AG04449 (cell line): Measurements from ENCODE around the gene ERBB2.
"Not testable (repeated sequence)": the region's sequence is repeated elsewhere in the genome, so short reads cannot be mapped to it uniquely, and the experiment has no call there.

Source experiments
- CTCF ChIA-PET: fragments of 350-600 bp; formaldehyde crosslinking; extraction: SDS; loops from one replicate; lab custom pipeline; 2021; ENCODE audit warnings: antibody characterized with exemption; lab: Yijun Ruan, JAX
- POLR2A ChIA-PET: fragments of 400-600, 350-600 bp; formaldehyde crosslinking; extraction: SDS; loops from one replicate; lab custom pipeline; 2020; ENCODE audit warnings: antibody characterized with exemption, inconsistent platforms; lab: Yijun Ruan, JAX
- DNase-seq: peaks from one replicate; pipeline ENCODE4 v3.0.0-alpha.2; 2010; ENCODE audit warnings: low read depth, low spot score
- H3K4me3 ChIP-seq: 2 replicates; pipeline ENCODE4 v1.5.1; 2011; ENCODE audit warnings: low read depth, mild to moderate bottlenecking, control low read depth, low read length
- TF ChIP-seq, protein P1 (sequence below): IDR thresholded peaks from one replicate; pipeline ENCODE4 v1.5.1; 2011; ENCODE audit warnings: mild to moderate bottlenecking, moderate library complexity, low read length, control low read depth, inconsistent platforms; ENCODE audit not compliant: insufficient read depth; ENCODE audit errors: missing control alignments

The ERBB2 gene

DNA sequence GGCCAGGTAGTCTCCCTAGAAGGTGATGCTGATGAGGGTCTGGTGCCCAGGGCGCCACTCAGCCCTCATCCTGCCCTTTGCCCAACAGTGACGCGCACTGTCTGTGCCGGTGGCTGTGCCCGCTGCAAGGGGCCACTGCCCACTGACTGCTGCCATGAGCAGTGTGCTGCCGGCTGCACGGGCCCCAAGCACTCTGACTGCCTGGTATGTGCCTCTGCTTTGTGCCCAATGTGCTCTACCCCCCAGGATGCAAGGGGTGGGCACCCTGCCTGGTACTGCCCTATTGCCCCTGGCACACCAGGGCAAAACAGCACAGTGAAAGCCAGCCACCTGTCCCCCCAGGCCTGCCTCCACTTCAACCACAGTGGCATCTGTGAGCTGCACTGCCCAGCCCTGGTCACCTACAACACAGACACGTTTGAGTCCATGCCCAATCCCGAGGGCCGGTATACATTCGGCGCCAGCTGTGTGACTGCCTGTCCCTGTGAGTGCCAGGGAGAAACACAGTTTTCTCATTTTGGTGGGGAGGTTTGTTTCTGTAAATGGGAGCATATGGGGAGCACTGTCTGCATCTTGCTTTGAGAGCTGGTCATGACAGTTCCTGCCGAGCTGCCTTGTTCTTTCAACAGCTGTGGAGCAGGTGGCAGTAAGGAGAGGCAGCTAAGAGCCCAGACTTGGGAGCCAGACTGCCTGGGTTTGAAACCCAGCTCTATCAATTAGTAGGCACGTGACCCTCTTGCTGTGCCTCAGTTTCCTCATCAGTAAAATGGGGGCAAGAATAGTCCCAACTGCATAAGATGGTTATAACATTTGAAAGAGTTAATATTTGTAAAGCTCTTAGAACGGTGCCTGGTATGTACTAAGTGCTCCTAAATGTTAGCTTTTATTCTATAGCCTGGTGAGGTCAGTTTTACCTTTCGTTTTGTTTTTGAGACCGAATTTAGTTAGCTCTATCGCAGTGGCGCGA, 10.4 kb downstream of the ERBB2 start:
- no peak overlapping the region for H3K4me3 ChIP-seq
- TF ChIP-seq, protein P1, sequence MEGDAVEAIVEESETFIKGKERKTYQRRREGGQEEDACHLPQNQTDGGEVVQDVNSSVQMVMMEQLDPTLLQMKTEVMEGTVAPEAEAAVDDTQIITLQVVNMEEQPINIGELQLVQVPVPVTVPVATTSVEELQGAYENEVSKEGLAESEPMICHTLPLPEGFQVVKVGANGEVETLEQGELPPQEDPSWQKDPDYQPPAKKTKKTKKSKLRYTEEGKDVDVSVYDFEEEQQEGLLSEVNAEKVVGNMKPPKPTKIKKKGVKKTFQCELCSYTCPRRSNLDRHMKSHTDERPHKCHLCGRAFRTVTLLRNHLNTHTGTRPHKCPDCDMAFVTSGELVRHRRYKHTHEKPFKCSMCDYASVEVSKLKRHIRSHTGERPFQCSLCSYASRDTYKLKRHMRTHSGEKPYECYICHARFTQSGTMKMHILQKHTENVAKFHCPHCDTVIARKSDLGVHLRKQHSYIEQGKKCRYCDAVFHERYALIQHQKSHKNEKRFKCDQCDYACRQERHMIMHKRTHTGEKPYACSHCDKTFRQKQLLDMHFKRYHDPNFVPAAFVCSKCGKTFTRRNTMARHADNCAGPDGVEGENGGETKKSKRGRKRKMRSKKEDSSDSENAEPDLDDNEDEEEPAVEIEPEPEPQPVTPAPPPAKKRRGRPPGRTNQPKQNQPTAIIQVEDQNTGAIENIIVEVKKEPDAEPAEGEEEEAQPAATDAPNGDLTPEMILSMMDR: no peak
- no peak for DNase-seq
- CTCF ChIA-PET: interaction anchor here (1.2 to 1.4 kb wide), 2 partner anchors 20 to 87 kb away, joined by 7 to 9 read pairs; partner anchors contain the start of gene MIEN1
- POLR2A ChIA-PET: interaction anchor here (0.7 to 0.9 kb wide), 2 partner anchors 8 to 10 kb away, joined by 3 read pairs; partner anchors contain the start of gene ERBB2

DNA sequence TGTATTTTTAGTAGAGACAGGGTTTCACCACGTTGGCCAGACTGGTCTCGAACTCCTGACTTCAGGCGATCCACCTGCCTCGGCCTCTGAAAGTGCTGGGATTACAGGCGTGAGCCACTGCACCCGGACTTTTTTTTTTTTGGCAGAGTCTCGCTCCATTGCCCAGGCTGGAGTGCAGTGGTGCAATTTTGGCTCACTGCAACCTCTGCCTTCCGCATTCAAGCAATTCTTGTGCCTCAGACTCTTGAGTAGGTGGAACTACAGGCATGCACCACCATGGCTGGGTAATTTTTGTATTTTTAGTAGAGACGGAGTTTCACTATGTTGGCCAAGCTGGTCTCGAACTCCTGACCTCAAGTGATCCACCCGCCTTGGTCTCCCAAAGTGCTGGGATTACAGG, 11.2 kb downstream of the ERBB2 start:
- not testable (repeated sequence) for DNase-seq, H3K4me3 ChIP-seq
- ChIA-PET CTCF (interaction anchor here (1.2 to 1.4 kb wide), 2 partner anchors 19 to 87 kb away, joined by 7 to 9 read pairs; partner anchors contain the start of gene MIEN1), POLR2A (interaction anchor here (0.7 to 0.9 kb wide), 2 partner anchors 9 to 11 kb away, joined by 3 read pairs; partner anchors contain the start of gene ERBB2)

DNA sequence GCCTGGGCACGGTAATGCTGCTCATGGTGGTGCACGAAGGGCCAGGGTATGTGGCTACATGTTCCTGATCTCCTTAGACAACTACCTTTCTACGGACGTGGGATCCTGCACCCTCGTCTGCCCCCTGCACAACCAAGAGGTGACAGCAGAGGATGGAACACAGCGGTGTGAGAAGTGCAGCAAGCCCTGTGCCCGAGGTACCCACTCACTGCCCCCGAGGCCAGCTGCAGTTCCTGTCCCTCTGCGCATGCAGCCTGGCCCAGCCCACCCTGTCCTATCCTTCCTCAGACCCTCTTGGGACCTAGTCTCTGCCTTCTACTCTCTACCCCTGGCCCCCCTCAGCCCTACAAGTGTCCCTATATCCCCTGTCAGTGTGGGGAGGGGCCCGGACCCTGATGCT, 12.0 kb downstream of the ERBB2 start:
- no peak for DNase-seq
- TF ChIP-seq, protein P1: no peak
- POLR2A ChIA-PET: no interaction called here
- H3K4me3 ChIP-seq: no peak overlapping the region
- CTCF ChIA-PET: no interaction called here

DNA sequence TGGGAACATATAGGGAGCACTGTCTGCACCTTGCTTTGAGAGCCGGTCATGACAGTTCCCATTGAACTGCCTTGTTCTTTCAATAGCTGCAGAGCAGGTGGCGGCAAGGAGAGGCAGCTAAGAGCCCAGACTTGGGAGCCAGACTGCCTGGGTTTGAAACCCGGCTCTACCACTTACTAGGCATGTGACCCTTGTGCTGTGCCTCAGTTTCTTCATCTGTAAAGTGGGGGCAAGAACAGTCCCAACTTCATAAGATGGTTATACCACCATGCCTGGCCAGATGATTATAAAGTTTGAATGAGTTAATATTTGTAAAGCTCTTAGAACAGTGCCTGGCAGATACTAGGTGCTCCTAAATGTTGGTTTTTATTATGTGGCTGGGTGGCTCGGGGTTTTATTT, 14.4 kb downstream of the ERBB2 start:
- TF ChIP-seq, protein P1: no peak
- ChIA-PET POLR2A (no interaction called here), CTCF (interaction anchor here (0.8 to 4.1 kb wide), 5 partner anchors 9 to 93 kb away, joined by 3 to 28 read pairs (median 4); partner anchors contain the start of genes ERBB2 and MIEN1)
- no peak for DNase-seq
- H3K4me3 ChIP-seq: no peak overlapping the region

DNA sequence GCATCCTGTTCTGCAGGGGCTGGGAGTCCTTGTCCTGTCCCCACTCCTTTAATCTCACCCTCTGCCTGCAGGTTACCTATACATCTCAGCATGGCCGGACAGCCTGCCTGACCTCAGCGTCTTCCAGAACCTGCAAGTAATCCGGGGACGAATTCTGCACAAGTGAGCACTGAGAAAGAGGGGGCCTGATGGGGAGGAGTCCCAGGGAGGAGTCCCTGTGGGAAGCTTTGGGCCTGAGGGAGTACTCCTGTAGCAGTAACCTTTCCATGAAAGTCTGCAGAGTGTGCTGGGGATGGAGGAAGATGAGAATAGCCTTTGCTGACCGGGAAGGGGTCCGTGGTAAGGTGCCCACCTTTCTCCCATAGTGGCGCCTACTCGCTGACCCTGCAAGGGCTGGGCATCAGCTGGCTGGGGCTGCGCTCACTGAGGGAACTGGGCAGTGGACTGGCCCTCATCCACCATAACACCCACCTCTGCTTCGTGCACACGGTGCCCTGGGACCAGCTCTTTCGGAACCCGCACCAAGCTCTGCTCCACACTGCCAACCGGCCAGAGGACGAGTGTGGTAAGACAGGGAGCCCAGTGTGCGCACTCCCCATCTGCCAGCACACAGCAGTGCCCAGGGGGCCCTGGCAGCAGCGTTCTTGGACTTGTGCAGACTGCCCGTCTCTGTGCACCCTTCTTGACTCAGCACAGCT, 15.7 kb downstream of the ERBB2 start:
- DNase-seq: no peak
- ChIA-PET POLR2A (no interaction called here), CTCF (interaction anchor here (1.2 to 4.1 kb wide), 3 partner anchors 10 to 17 kb away, joined by 3 to 28 read pairs (median 5); partner anchors contain the start of gene MIEN1)
- TF ChIP-seq, protein P1: no peak
- no peak overlapping the region for H3K4me3 ChIP-seq

DNA sequence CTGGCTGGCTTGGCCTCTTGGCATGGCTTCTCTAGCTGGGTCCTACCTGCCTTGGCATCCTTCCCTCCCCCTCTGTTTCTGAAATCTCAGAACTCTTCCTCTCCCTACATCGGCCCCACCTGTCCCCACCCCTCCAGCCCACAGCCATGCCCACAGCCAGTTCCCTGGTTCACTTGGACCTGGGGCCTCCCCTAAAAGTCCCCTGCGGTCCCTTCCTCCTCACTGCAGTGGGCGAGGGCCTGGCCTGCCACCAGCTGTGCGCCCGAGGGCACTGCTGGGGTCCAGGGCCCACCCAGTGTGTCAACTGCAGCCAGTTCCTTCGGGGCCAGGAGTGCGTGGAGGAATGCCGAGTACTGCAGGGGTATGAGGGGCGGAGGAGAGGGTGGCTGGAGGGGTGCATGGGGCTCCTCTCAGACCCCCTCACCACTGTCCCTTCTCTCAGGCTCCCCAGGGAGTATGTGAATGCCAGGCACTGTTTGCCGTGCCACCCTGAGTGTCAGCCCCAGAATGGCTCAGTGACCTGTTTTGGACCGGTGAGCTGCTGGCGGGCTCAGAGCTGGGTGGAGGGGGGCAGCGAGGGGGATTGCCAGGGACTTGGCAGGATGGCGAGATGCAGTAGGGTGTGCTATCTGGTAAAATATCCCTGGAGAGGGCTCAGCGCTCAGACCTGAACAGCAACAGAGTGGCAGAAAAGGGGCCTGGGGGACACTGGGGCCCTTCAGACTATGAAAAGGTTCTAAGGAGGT, 16.4 kb downstream of the ERBB2 start:
- POLR2A ChIA-PET: no interaction called here
- no peak overlapping the region for H3K4me3 ChIP-seq
- TF ChIP-seq, protein P1: no peak
- no peak for DNase-seq
- CTCF ChIA-PET: interaction anchor here (0.8 to 4.1 kb wide), 3 partner anchors 9 to 14 kb away, joined by 3 to 28 read pairs (median 3); partner anchors contain the start of gene MIEN1
